ENCODE results near the gene ERC1.

Gene ERC1

DNA sequence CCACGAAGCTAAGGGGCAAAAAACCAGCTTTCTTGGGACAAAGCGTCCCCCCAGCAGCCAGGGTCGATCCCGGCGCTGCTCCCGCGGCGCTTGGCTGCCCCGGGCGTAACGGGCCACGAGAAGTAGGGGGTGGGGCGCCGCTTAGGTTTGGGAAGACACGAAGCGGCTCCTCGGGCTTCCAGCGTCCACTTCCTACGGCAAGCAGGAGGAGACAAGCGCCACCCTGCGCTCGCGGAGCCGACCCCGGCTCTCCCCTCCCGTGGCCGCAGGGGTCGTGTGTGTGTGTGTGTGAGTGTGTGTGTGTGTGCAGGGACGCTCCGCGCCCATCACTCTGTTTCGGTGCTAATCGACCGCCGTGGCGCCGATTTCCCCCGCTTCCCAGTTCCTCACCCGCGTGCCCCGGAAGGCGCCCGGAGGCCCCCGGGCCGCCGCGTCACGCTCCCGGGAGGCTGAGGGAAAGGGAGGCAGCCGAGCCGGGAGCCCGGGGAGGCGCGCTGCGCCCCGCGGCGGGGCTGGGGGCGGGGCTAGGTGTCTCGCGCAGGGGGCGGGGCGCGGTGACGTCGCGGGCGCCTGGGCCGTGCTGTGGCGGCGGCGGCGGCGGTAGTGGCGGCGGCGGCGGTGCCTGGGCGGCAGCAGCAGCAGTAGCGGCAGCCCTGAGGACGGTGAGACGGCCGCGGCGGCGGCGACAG, at the start of gene ERC1:
Gene ERC1 (plus strand): TSS at position 563 of the 689 bp plus-strand sequence. CDS start 36,681 bp downstream, outside the sequence.
- DNase-seq = peak; percentile 87

DNA sequence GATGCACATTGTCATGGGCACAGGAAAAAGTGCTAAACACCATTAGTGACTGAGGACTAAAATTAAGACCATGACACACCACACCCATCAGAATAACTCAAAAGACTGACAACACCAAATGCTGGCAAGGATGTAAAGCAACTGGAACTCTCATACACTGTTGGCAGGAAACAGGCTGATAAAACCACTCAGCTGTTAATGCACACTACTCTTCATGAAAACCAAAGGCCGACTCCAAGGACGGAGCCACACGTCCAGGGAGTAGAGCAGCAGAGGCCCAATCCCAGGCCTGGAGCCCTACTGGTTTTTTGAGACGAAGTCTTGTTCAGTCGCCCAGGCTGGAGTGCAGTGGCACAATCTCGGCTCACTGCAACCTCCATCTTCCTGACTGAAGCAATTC, 48.0 kb upstream of the ERC1 start:
- DNase-seq = no peak

GRCh38 chr12:944211-944610, 46.8 kb upstream of the ERC1 start:
- DNase-seq = no peak

DNA sequence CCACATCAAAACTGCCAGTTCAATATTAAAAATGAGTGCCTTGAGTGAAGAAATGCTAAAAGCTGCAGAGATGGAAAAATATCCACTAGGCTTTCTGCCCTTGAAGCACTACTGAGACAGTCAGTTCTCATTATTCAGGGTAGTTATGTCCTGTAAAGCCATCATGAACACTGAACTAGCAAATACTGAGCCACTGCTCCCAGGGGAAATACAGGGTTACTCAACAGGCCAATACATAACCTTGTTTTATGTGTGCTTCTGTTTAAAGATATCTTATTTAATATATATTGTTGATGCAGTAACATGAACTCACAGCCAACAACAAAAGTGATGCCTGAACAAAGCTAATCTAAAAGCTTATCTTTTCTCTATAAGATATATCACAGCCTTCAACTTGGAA, 44.8 kb upstream of the ERC1 start:
- no peak for DNase-seq

- no peak for DNase-seq
These were observed 44.4 kb upstream of the ERC1 start for GRCh38 chr12:946631-947030.

GRCh38 chr12:948238-948637, 42.8 kb upstream of the ERC1 start:
- DNase-seq = no peak

DNA sequence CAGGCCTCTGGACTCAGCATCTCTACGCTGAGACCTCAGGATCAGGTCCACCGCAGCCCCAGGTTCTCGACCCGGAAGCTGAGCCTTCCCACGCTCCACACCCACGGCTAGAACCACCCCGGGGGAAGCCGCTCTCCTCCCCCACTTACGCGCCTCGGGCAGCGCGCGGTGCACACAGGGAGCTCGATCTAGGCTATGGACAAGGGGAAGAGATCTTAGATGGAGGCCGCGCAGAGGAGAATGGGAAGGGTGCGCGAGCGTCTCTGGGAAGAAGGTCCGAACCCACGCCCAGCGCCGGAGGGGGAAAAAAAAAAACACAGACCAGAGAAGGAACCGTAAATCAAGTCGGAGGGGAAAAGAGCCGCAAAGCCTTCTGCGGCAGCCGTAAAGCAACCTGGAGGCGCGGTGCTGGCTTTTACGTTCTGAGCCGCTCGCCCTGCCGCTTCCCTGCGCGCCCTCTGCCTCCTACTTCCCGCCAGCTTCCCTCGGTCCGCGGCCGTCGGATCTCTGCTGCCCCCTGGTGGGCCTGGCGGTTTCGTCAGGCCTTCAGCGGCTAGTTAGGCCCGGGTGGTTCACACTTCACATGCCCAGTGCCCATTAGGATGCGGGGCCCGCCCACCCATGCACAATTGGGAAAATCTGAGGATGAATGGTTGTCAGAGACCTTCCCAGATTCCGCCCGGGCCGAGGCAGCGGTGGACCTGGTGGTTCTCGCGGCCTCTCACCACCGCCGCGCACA, 41.4 kb upstream of the ERC1 start, which contains the start of gene RAD52:
Gene RAD52 (minus strand): TSS at position 242 of the 739 bp plus-strand sequence. CDS start 16,636 bp downstream, outside the sequence.
- DNase-seq = peak; percentile 99

DNA sequence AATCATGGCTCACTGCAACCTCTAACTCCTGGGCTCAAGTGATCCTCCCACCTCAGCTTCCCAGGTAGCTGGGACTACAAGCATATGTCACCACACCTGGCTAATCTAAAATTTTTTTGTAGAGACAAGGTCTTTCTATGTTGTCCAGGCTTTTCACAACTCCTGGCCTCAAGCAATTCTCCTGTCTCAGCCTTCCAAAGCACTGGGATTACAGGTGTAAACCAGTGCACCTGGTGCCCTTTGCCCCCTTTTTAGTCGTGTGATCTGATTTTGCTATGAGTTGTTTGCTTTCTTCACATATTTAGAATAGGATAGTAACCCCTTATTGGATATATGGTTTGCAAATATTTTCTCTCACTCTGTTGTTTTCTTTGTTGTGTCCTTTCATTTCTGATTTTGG, 39.8 kb upstream of the ERC1 start:
- no peak for DNase-seq

GRCh38 chr12:953776-954175, 37.2 kb upstream of the ERC1 start:
- no peak for DNase-seq

DNA sequence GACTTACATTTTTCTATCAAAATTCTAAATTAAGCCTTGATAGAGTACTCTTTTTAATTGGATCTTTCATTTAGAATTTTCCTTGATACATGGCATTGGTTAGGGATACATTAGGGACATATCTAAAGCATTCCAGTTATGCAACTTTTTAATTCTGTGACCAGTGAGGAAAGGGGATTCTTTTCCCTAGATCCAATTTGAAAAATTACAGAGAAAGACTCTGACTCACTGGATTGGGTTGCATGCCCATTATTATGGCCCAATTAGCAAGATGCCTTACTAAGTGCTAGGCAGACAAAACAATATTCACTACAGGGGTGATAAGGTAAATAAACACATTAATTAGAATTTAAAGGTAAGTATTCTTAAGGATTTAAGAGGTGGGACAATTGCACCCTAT, 36.3 kb upstream of the ERC1 start:
- DNase-seq = no peak

DNA sequence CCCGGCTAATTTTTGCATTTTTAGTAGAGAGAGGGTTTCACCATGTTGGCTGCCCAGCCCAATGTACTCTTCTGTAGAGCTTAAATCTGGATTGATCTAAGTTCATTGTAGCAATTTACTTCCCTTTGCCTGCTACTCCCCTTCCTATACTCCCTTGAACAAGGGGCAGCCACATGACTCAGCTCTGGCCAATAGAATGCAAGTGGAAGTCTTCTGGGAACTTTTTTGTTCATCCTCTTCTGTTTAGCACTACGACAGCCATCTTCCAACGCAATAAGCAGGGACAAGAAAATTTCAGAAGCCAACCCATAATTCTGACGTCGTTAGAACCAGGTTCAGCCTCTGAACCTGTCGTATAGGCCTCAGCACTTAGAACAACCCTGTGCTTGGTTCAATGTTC, 35.1 kb upstream of the ERC1 start:
- no peak for DNase-seq

DNA sequence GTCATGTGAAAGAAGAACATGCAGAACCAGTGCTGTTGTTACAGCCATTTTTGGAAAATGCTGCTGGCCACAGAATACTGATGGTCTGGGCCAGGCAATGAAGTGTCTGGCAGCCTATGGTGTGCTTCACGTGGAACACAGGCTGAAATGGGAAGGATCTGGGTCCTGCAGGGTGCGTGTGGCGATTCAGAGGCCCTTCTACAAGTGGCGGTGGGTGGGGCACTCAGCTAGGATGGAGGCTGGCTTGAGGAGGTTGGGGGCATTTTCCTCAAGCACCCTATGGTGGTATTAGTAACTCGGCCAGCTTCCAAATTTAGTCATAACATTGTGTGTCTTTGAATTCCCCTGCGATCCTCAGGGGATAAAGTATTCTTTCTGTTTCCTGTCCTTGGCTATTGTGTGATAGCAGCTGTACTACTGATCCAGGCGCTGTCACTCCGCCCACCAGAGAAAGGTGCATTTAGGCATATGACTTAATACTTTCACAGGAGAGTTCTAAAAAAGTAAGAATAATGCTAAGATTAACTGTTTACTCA, 32.4 kb upstream of the ERC1 start:
- DNase-seq = no peak

DNA sequence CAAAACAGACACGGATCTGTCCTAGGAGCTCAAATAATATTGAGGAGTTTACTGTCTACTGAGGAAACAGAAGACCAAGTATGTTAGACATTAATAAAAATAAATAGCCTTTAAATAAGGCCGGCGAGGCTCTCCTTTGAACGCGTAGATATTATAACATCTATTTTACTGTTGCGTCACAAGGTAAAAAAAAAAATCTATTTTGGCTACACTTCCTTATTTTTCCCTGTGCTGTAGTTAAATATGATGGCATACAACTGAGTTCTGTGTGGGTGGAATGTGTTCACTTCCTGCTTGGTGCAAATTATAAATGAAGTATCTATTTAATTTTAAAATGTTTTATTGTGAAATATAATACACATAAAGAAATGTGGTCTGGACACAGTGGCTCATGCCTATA, 24.3 kb upstream of the ERC1 start:
- DNase-seq = no peak

DNA sequence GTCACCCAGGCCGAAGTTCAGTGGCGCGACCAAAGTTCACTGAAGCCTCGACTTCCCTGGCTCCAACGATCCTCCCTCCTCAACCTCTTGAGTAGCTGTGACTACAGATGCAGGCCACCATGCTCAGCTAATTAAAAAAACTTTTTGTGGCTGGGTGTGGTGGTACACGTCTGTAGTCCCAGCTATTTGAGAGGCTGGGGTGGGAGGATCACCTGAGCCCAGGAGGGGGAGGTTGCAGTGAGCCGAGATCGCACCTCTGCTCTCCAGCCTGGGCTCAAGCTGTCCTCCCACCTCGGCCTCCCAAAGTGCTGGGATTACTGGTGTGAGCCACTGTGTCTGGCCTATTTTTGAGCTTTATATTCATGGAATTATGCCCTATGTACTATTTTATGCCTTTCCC, 23.4 kb upstream of the ERC1 start:
- no peak for DNase-seq

GRCh38 chr12:968545-968944, 22.5 kb upstream of the ERC1 start:
- DNase-seq = no peak

GRCh38 chr12:969821-970220, 21.2 kb upstream of the ERC1 start:
- DNase-seq = no peak

- DNase-seq = no peak
These were observed 19.0 kb upstream of the ERC1 start for GRCh38 chr12:971991-972390.

GRCh38 chr12:974271-974862, 16.7 kb upstream of the ERC1 start:
- DNase-seq = no peak

DNA sequence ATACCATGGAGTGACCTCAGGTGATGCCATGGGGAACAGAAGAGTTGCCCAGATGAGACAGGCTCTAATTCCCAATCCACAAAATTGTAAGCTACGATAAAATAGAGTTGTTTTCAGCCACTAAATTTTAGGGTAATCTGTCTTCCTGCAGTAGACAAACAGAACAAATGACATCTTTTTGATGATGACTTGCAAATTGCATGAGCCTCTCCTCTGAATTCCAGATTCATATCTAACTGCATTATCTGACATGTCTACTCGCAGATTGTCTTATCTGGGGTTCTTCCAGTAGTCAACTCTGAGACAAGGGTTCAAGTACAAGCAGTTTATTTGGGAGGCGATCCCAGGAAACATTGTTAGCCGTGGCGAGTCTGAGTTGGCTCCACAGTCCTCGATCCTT, 14.4 kb upstream of the ERC1 start:
- no peak for DNase-seq

DNA sequence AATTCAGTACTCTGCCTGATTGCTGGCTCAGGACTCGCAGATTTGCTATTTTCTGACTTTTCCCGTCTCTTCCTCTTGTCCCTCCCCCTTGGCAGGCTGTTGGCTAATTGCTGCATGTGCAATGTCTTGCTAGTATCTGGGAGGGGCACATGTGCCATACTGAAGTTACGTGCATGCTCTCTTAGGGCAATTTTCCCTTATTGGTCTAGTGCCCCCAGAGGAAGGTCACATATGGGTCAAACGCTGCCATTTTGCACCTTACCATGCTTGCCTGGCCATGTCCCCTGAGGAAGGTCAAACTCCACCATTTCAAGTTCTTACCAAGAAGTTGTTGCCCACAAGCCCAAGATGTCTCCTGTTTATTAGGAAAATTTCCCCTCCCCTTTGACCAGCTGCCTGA, 13.9 kb upstream of the ERC1 start:
- DNase-seq = no peak

- DNase-seq = no peak
These were observed 11.7 kb upstream of the ERC1 start for GRCh38 chr12:979349-979748.

- DNase-seq = no peak
These were observed 9.7 kb upstream of the ERC1 start for GRCh38 chr12:981176-981828.

GRCh38 chr12:981961-982360, 9.1 kb upstream of the ERC1 start:
- DNase-seq = no peak
